A673 (cell line): ENCODE data around the gene CDC42BPB.

ENCODE experiments used
- CTCF ChIP-seq: fragments of 300-800, 200-600 bp; sonication (generic); conservative IDR thresholded peaks from 2 replicates; pipeline ENCODE4 v1.5.1; 2017; ENCODE audit warnings: low read depth, mild to moderate bottlenecking, antibody characterized with exemption, low read length, moderate library complexity, mixed read lengths
- EZH2 ChIP-seq: fragments of 200-600 bp; sonication (generic); IDR thresholded peaks from 2 replicates; pipeline ENCODE4 v1.6.1; 2017; ENCODE audit warnings: borderline replicate concordance, low read depth, mild to moderate bottlenecking, mixed read lengths, antibody characterized with exemption, low read length; ENCODE audit not compliant: poor library complexity, severe bottlenecking

- TF ChIP-seq CTCF = no peak
- TF ChIP-seq EZH2 = no peak
Measured at GRCh38 chr14:103068351-103069073, 11.2 kb upstream of the CDC42BPB start.
